ENCODE data around the gene VENTX.

The VENTX gene

DNA sequence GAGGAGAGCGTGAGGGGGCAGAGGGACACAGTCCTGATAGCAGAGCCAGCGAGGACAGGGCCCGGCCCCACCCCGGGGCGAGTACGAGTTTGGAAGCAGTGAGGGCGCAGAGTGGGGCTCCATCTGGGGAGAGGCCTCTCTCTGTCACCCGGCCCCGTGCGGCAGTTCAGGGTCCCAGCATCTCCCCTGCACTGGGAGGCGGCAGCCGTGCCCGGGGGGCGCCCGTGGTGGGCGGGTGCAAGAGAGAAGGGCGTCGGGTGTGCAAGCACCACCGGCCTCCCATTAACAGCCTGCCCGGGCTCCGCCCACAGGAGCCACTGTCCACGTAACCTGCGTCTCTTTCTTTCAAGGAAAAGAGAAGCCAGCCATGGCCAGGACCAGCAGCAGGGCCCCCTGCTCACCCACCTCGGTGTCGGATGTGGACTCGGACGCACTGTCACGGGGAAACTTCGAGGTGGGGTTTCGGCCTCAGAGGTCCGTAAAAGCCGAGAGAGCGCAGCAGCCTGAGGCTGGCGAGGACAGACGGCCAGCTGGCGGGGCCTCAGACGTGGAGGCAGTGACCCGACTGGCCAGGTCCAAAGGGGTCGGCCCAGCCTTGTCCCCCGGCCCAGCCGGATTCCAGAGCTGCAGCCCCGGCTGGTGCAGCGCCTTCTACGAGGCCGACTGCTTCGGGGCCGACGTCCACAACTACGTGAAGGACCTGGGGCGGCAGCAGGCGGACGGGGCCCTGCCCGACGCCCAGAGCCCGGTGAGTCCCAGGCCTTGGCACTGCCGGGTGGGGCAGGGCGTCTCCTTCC is 36.3 kb upstream of the VENTX start:
- in situ Hi-C loops (cut with MboI; ENCODE audit: low pct_unique_long_range_greater_than_20kb, low sequenced_read_pairs), result no loop called here
- DNase-seq, result no peak

DNA sequence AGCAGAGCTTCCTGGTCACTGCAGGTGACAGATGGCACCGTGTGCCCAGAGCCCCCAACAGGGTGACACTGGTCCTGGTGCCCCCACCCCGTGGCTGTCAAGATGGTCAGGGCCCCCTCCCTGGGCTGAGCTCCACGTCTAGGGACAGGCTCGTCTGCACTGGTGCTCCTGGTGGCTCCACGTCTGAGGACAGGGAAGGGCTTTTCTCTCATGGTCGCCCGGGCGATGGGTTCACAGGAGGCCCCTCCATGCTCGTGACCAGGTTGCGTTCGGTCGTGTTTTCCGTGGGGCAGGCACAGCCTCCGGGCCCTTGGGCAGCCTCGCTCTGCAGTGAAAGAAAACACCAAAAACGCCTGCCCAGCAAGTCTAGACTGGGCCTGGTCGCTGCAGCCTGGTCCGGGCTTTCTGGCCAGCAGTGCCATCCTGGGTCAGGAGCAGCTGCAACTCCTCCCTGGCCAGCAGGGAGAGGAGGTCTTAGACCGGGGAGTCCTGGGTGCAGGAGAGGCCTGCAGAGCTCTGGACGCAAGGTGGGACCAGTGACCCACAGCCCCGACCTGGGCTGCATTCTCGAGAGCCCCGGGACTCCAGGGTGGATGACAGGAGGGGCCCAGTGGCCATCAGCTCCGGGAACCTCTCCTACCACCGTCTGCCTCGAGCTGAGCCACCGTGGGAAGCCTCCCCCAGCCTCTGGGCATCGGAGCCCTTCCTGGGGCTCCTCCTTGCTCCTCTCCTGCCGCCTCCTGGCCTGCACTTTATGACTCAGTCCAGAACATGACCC is 35.5 kb upstream of the VENTX start:
- DNase-seq, result no peak

DNA sequence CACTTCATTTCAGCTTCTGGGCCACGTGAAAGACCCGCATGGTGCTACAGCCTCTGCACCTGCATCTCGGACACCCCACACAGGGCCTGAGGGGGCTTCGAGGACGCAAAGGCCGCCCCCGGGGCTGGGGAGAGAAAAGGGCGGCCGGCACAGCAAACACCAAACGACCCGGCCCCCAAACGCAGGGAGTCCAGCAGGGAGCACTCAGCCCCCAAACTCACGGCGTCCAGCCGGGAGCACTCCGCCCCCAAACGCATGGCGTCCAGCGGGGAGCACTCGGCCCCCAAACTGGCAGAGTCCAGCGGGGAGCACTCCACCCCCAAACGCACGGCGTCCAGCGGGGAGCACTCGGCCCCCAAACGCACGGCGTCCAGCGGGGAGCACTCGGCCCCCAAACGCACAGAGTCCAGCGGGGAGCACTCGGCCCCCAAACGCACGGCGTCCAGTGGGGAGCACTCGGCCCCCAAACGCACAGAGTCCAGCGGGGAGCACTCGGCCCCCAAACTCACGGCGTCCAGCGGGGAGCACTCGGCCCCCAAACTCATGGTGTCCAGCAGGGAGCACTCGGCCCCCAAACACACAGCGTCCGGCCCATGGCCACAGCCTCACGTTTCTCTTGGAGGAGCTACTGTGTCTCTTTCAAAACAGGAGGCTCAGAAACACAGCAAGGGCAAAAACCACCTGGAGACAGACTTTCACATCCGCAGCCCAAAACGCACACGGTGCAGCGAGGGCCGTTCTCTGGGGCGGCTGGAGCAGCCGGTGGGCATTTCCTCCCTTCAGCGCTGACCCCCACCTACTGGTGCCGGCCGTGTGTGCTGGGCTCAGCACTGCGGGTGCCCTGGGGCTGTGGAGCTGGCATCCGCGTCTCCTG is 34.6 kb upstream of the VENTX start:
- in situ Hi-C loops (cut with MboI; ENCODE audit: low pct_unique_long_range_greater_than_20kb, low sequenced_read_pairs), result no loop called here

More for the DNA sequence above, 35.5 kb upstream of the VENTX start:
- in situ Hi-C loops (cut with MboI; ENCODE audit: low pct_unique_long_range_greater_than_20kb, low sequenced_read_pairs), result no loop called here

DNA sequence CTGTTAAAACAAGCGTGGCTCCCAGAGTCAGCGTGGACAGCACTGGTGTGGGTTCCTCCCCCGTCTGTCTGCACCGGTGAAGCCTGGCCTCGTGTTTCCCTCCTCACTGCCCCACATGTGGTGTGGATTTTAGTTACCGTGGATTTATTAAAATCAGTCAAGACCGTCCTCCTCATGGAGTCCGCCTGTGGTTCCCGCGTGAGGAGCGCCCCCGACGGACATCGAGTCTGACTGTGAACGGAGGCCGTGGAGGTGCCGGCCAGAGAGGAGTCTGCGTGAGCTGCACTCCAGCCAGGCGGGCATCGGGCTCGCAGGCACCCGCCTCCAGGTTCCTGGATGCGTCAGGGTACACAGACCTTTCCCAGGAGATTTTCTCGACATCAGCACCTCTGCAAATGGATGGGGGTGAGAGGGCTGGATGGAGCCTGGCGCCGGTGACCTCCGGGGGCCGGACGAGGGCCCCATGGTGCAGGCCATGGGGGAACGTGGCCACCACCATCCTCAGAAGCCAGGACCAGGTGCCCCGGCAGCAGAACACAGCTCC is 33.9 kb upstream of the VENTX start:
- no peak for DNase-seq
- in situ Hi-C loops (cut with MboI; ENCODE audit: low pct_unique_long_range_greater_than_20kb, low sequenced_read_pairs), result no loop called here

More for the DNA sequence above, 34.6 kb upstream of the VENTX start:
- no peak for DNase-seq

DNA sequence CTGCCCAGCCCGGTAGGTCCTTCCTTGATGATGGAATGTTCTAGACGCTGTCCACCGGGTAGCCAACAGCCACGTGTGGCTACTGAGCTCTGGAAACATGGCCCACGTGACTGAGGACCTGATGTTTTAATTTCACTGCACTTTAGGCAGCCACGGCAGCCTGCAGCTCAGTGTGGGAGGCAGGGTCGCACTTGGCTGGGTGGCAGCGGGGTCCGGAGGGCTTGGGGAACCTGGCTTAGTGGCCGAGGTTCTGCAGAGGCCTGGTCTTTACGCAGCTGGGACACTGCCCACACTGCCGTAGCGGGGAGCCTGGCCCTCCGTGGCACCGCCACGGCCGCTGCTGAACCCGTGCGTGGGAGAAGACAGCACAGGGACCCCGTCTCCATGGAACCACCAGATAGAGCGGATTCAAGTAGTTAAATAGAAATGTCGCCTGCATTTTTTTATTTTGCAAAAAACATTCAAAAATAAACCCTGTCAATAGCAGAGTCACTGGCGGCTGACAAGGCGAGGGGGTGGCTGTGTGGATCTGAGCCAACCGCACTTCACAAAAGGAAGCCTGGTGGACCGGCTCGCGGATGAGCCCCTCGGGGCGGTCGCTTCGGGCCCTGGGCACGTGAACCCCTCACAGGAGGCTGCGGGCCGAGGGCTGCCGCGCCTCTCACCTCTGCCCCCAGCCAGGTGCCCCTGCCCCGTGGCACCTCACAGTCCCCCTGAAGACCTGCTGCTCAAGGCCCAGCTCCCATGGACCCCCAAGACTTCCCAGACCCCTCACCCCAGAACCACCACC is 33.2 kb upstream of the VENTX start:
- in situ Hi-C loops (cut with MboI; ENCODE audit: low pct_unique_long_range_greater_than_20kb, low sequenced_read_pairs), result no loop called here
- no peak for DNase-seq

DNA sequence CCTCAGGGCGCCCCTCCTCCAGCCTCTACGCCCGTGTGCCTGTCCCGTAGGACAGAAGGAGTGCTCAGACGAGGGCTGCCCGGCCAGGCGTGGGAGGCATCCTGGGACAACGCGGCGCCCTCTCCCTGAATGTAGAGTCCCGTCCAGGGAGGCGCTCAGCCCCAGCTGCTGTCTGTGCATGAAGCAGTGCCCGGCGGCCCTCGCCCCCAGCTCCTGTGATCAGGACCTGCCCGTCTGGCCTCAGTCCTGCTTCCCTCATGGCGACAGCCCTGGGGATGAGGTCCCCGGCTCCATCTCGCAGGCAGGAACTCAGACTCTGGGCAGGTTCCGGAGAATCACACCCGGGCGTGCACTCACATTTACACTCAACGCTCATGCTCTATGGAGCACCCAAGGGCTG is 32.5 kb upstream of the VENTX start:
- in situ Hi-C loops (cut with MboI; ENCODE audit: low pct_unique_long_range_greater_than_20kb, low sequenced_read_pairs), result no loop called here
- DNase-seq, result no peak

DNA sequence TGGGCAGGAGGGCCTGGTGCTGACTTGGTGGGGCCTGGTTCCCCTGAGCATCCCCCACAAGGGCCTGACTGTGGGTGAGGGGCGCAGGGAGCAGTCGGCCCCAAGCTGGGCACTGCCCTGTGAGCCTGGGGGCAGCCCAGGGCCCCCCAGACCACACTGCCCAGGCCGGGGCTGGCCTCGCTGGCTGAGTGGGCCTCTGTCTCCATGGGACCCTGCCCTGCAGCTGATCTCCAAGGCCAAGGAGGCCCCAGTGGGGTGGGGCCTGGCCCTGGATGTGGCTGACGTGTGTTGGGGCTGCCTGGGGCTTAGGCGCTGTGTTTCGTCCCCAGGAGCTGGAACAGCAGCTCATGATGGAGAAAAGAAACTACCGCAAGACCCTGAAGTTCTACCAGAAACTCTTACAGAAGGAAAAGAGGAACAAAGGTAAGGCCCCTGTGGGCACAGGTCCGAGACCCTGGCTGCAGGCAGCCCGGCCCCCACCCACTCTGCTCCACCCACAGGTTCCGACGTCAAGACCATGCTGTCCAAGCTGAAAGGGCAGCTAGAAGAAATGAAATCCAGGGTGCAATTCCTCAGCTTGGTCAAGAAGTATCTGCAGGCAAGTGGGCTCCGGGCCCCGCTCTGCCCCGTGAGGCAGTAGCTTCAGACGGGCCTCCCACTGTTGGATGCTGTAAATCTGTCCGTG is 31.2 kb upstream of the VENTX start:
- in situ Hi-C loops (cut with MboI; ENCODE audit: low pct_unique_long_range_greater_than_20kb, low sequenced_read_pairs), result no loop called here

DNA sequence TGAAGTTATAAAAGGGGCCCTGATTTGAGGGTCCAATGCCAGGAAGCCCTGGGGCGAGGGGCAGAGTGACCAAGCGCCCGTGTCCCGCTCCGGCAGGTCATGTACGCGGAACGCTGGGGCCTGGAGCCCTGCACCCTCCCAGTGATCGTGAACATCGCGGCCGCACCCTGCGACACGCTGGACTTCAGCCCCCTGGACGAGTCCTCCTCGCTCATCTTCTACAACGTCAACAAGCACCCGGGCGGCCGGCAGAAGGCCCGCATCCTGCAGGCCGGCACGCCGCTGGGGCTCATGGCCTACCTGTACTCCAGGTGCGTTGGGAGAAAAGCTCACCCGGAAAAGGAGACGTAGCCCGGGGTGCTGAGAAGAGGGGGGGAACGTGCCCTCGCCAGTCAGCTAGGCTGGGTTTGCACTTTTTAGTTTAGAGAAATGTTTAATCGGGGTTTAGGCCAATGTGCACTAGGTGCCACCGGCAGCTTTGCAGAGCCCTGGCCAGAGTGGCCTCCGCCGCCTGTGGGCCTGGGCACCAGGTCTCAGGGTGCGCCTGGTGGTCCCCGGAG is 30.5 kb upstream of the VENTX start:
- DNase-seq, result no peak
- in situ Hi-C loops (cut with MboI; ENCODE audit: low pct_unique_long_range_greater_than_20kb, low sequenced_read_pairs), result no loop called here

More for the DNA sequence above, 31.2 kb upstream of the VENTX start:
- DNase-seq, result no peak

DNA sequence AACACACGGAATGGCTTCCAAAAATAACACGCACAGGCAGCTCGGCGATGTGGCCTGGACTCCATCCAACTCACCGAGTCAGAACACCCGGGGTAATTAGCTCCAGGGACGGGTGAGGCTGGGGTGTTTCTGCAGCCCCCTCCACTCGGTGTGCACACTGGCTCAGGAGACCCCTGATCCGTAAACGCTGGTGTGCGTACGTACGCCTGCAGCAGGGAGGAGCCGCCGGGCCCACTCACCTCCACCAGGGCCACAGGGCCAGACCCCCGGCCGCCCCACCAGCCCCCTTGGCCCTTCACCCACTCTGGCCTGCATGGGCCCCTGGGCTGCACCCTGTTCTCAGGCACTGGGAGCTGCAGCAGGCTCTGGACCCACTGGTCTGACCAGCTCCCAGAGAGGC is 30.0 kb upstream of the VENTX start:
- no peak for DNase-seq
- in situ Hi-C loops (cut with MboI; ENCODE audit: low pct_unique_long_range_greater_than_20kb, low sequenced_read_pairs), result no loop called here

DNA sequence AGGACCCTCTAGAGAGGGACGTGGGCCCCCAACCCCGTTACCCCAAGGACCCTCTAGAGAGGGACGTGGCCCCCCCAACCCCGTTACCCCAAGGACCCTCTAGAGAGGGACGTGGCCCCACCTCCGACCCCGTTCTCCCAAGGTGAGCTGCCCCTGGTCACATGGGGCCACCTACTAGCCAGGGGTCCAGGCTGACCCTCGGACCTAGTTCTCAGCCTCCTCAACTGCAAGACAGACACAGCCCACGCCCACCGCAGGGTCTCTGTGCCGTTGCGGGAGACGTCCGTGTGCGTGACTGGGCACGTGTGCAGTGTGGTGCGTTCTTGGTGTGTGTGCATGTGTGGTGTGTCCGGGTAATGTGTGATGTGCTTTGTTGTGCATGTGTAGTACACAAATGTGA is 29.2 kb upstream of the VENTX start:
- in situ Hi-C loops (cut with MboI; ENCODE audit: low pct_unique_long_range_greater_than_20kb, low sequenced_read_pairs), result no loop called here
- DNase-seq, result no peak

DNA sequence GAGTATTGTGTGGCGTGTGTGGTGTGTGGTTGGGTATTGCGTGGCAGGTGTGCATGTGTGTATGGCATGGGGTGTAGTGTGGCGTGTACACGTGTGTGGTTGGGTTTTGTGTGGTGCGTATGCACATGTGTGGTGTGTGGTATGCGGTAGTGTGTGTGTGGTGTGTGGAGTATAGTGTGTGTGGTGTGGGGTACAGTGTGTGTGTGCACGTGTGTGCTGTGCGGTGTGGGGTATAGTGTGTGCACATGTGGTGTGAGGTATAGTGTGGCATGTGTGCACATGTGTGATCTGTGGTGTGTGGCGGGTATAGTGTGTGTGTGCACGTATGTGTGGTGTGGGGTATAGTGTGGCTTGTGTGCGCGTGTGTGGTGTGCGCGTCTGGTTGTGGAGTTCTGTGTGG is 28.5 kb upstream of the VENTX start:
- no peak for DNase-seq
- in situ Hi-C loops (cut with MboI; ENCODE audit: low pct_unique_long_range_greater_than_20kb, low sequenced_read_pairs), result no loop called here

DNA sequence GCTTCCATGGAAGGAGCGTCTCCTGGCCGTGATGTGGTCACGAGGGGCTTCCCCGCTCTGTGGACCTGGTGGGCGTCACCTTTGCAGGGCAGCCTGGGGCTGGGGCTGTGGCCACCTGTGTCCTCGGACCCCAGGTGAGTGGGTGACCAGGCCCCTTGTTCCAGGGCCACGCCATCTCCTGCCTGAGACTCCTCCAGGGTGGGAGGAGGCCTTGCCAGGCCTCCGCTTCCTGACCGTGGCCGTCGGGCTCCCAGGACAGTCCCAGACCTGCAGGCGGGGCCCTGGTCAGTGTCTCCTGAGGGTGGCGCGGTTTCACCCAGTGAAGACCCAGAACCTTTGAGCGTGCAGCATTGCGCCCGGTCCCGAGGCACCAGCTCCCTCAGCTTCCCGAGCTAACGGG is 28.0 kb upstream of the VENTX start:
- in situ Hi-C loops (cut with MboI; ENCODE audit: low pct_unique_long_range_greater_than_20kb, low sequenced_read_pairs), result no loop called here

DNA sequence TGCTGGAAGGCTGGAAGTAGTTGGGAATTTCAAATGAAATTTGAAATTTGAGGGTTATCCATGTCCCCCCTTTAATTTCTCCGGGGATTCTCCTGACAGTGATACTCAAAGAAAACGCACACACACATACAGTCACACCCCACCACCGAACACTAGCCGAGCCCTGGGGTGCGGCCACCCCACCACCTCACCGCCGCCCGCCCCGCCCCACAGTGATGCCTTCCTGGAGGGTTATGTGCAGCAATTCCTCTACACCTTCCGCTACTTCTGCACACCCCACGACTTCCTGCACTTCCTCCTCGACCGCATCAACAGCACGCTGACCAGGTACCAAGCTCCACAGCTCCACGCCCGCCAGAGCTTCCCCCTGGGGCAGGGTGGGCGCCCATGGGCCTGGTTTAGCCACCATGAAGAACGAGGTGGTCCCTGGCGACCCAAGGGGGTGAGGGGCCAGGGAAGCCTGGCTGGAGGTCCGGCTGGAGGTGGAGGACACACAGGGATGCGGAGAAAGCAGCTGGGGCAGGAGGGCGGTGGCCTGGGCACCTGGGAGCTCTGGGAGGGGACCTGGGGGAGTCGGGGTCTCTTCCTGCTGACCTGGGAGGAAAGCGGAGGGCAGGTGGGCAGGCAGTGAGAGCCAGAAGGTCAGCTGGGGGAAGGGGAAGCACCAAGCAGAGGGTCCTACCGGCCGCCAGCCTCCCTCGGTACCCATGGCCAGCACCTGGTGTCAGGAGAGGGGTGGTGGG is 27.1 kb upstream of the VENTX start:
- in situ Hi-C loops (cut with MboI; ENCODE audit: low pct_unique_long_range_greater_than_20kb, low sequenced_read_pairs), result no loop called here
- DNase-seq, result no peak

More for the DNA sequence above, 28.0 kb upstream of the VENTX start:
- DNase-seq, result no peak

DNA sequence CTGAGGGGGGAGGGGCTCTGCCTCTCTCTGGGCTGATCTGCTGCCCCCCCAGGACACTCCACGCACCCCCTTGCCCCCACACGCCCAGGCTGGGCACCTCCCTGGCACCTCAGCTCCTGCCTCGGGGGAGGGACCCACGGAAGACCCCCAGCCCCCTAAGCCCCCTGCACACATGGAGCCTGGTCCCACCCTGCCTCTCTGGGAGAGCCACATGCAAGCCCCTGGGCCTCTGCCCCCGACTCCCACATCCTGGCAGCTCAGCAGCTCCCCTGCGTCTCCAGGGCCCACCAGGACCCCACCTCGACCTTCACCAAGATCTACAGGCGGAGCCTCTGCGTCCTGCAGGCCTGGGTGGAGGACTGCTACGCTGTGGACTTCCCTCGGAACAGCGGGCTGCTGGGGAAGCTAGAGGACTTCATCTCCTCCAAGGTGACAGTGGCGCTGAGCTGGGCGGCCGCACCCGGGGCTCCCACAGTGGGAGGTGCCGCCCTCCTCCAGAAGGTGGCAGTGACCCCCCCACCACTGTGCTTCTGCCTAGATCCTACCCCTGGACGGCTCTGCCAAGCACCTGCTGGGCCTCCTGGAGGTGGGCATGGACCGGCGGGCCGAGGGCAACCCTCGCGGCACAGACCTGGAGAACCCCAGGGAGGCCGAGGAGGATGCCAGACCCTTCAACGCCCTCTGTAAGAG is 26.4 kb upstream of the VENTX start:
- no peak for DNase-seq
- in situ Hi-C loops (cut with MboI; ENCODE audit: low pct_unique_long_range_greater_than_20kb, low sequenced_read_pairs), result no loop called here

DNA sequence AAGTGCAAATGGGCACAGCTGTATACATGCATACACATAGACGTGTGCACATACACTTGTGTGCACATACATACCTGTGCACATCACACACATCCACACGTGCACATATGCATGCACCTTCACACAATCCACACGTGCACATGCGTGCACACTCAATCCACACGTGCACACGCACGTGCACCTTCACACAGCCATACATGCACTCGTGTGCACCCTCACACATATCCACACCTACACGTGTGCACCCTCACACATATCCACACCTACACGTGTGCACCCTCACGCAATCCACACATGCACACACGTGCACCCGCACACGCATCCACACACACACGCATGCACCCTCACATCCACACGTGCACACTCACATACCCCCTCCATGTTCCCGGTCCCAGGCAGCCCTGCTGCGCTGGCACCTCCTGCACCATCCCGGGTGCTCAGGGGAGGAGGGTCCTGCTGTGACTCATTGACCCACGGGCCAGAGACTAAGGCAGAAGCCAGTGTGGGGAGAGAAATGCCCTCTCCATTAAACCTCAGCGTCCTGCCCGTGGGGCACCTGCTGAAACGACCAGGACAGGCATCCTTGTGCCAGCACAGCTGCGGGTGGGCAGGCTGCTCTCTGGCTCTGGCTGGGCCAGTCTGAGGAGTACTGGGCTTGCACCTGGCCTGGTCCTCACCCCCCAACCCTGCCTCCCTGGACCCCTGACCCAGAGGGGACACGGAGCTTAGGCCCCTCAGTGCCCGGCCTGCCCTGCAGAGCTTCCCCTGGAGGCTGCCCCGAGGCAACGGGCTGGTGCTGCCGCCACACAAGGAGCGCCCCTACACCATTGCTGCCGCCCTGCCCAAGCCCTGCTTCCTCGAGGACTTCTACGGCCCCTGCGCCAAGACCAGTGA is 25.4 kb upstream of the VENTX start:
- no peak for DNase-seq
- in situ Hi-C loops (cut with MboI; ENCODE audit: low pct_unique_long_range_greater_than_20kb, low sequenced_read_pairs), result no loop called here
